GM18951 (cell line): Measurements from ENCODE around the gene ACP4.
"Not testable (repeated sequence)": the region's sequence is repeated elsewhere in the genome, so short reads cannot be mapped to it uniquely, and the experiment has no call there.

Source experiments
- POLR2A ChIP-seq: IDR thresholded peaks from 4 replicates; pipeline ENCODE4 v1.6.1; 2011; ENCODE audit warnings: mild to moderate bottlenecking; ENCODE audit not compliant: insufficient read length, insufficient read depth; ENCODE audit errors: extremely low read depth
- in situ Hi-C: fragments of 300-500 bp; cut with MboI; formaldehyde crosslinking; loops from one replicate; pipeline ENCODE4 v1.12.0; 2022; ENCODE audit warnings: low sequenced_read_pairs, mixed read lengths, inconsistent platforms; ENCODE audit not compliant: unreplicated experiment

Gene ACP4

GRCh38 chr19:50790396-50790795 lies at the start of gene ACP4:
ACP4 (plus strand) TSS chr19:50790415; CDS start chr19:50790415, 0 bp downstream.
- TF ChIP-seq POLR2A, result no peak
- in situ Hi-C loops, result loop anchor here (10.0 to 25.0 kb wide), 2 partner anchors 134 to 428 kb away; partner anchors contain the start of gene NAPSA

- in situ Hi-C loops, result no loop called here
- no peak for TF ChIP-seq POLR2A
These were observed 48.9 kb upstream of the ACP4 start for GRCh38 chr19:50741179-50741933.

GRCh38 chr19:50743537-50743936 lies 46.7 kb upstream of the ACP4 start:
- in situ Hi-C loops, result no loop called here
- TF ChIP-seq POLR2A, result no peak

GRCh38 chr19:50745221-50745620 lies 45.0 kb upstream of the ACP4 start:
- in situ Hi-C loops, result no loop called here
- no peak for TF ChIP-seq POLR2A

GRCh38 chr19:50747141-50747540 lies 43.1 kb upstream of the ACP4 start:
- in situ Hi-C loops, result not testable (repeated sequence)

- in situ Hi-C loops, result no loop called here
- TF ChIP-seq POLR2A, result no peak
These were observed 40.7 kb upstream of the ACP4 start for GRCh38 chr19:50749490-50749889.

- TF ChIP-seq POLR2A, result no peak
- in situ Hi-C loops, result no loop called here
These were observed 40.2 kb upstream of the ACP4 start for GRCh38 chr19:50750010-50750409.

- in situ Hi-C loops, result no loop called here
- TF ChIP-seq POLR2A, result no peak
These were observed 36.3 kb upstream of the ACP4 start for GRCh38 chr19:50753879-50754278.

- in situ Hi-C loops, result not testable (repeated sequence)
These were observed 34.0 kb upstream of the ACP4 start for GRCh38 chr19:50756244-50756643.

GRCh38 chr19:50757624-50758023 lies 32.6 kb upstream of the ACP4 start:
- in situ Hi-C loops, result not testable (repeated sequence)

GRCh38 chr19:50759076-50759475 lies 31.1 kb upstream of the ACP4 start:
- in situ Hi-C loops, result not testable (repeated sequence)

- TF ChIP-seq POLR2A, result no peak
- in situ Hi-C loops, result no loop called here
These were observed 30.3 kb upstream of the ACP4 start for GRCh38 chr19:50759886-50760285.

- in situ Hi-C loops, result not testable (repeated sequence)
These were observed 28.7 kb upstream of the ACP4 start for GRCh38 chr19:50761501-50761900.

- in situ Hi-C loops, result not testable (repeated sequence)
These were observed 26.7 kb upstream of the ACP4 start for GRCh38 chr19:50763521-50763920.

GRCh38 chr19:50764409-50764808 lies 25.8 kb upstream of the ACP4 start:
- in situ Hi-C loops, result no loop called here
- no peak for TF ChIP-seq POLR2A

- in situ Hi-C loops, result not testable (repeated sequence)
These were observed 23.5 kb upstream of the ACP4 start for GRCh38 chr19:50766746-50767145.

GRCh38 chr19:50767263-50767662 lies 23.0 kb upstream of the ACP4 start:
- in situ Hi-C loops, result not testable (repeated sequence)
